Neural progenitor cell (in vitro differentiated cells): Measurements from ENCODE around the gene CACNA1D.

Source experiments
- EZH2 ChIP-seq: fragments of 200-600 bp; sonication (generic); IDR thresholded peaks from 2 replicates; pipeline ENCODE4 v1.6.1; 2017; ENCODE audit warnings: antibody characterized with exemption, mild to moderate bottlenecking, moderate library complexity
- TF ChIP-seq, protein P1 (sequence below): fragments of 200-600 bp; sonication (generic); IDR thresholded peaks from 2 replicates; pipeline ENCODE4 v1.5.1; 2017; ENCODE audit warnings: antibody characterized with exemption, mild to moderate bottlenecking

GRCh38 chr3:53661480-53661879 lies 167.1 kb downstream of the CACNA1D start:
- TF ChIP-seq, protein P1, sequence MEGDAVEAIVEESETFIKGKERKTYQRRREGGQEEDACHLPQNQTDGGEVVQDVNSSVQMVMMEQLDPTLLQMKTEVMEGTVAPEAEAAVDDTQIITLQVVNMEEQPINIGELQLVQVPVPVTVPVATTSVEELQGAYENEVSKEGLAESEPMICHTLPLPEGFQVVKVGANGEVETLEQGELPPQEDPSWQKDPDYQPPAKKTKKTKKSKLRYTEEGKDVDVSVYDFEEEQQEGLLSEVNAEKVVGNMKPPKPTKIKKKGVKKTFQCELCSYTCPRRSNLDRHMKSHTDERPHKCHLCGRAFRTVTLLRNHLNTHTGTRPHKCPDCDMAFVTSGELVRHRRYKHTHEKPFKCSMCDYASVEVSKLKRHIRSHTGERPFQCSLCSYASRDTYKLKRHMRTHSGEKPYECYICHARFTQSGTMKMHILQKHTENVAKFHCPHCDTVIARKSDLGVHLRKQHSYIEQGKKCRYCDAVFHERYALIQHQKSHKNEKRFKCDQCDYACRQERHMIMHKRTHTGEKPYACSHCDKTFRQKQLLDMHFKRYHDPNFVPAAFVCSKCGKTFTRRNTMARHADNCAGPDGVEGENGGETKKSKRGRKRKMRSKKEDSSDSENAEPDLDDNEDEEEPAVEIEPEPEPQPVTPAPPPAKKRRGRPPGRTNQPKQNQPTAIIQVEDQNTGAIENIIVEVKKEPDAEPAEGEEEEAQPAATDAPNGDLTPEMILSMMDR: no peak
- TF ChIP-seq EZH2: no peak
